ENCODE measurements around the gene TBXT.
"Not testable (repeated sequence)": the region's sequence is repeated elsewhere in the genome, so short reads cannot be mapped to it uniquely, and the experiment has no call there.

The TBXT gene

GRCh38 chr6:166162599-166163342 is 4.9 kb downstream of the TBXT start:
- Histone ChIP-seq H3K27me3 (no peaks in the 10 kb centered on the region), H3K4me2 (no peak overlapping the region), H3K4me1 (no peaks in the 10 kb centered on the region), H4K20me1 (no peaks in the 10 kb centered on the region), H3K9me3 (peaks cover 17% of the 10 kb centered on the region), H3K27ac (no peak overlapping the region), H3K4me3 (no peak overlapping the region), H3K9ac (no peak overlapping the region), H3K36me3 (no peaks in the 10 kb centered on the region)
- TF ChIP-seq Cebpa-rat (IDR thresholded peaks at IDR 0.05): no peak

GRCh38 chr6:166157930-166158617 is 9.6 kb downstream of the TBXT start:
- no peak for TF ChIP-seq Cebpa-rat (IDR thresholded peaks at IDR 0.05)
- H4K20me1 ChIP-seq: no peaks in the 10 kb centered on the region
- H3K27me3 ChIP-seq: no peaks in the 10 kb centered on the region
- H3K4me3 ChIP-seq: no peak overlapping the region
- H3K9me3 ChIP-seq: no peaks in the 10 kb centered on the region
- H3K4me1 ChIP-seq: no peaks in the 10 kb centered on the region
- no peak overlapping the region for H3K27ac ChIP-seq
- H3K9ac ChIP-seq: no peak overlapping the region
- H3K4me2 ChIP-seq: no peak overlapping the region
- H3K36me3 ChIP-seq: no peaks in the 10 kb centered on the region

DNA sequence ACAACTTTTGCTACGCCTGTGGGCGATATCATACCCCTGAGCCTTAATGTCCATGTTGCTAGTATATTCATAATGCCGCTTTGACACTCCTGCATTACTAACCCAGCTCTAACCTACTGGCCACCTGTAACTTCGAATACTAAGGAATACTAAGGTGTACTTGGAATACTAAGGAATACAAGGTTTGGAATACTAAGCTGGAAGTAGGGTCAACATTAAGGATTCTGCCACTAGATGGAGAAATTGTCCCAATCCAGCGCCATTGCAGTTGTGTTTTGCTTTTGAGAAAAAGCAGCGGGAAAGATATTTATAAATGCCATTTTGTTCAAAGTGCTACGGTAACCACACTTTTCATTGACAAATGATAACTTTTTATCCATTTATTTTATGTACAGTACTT is 10.7 kb downstream of the TBXT start:
- H3K27ac ChIP-seq: no peak overlapping the region
- no peak for TF ChIP-seq Cebpa-rat (IDR thresholded peaks at IDR 0.05)
- no peak overlapping the region for H3K4me3 ChIP-seq
- H4K20me1 ChIP-seq: no peaks in the 10 kb centered on the region
- H3K4me2 ChIP-seq: no peak overlapping the region
- no peaks in the 10 kb centered on the region for H3K9me3 ChIP-seq
- H3K36me3 ChIP-seq: no peaks in the 10 kb centered on the region
- H3K4me1 ChIP-seq: no peaks in the 10 kb centered on the region
- no peaks in the 10 kb centered on the region for H3K27me3 ChIP-seq
- H3K9ac ChIP-seq: no peak overlapping the region

DNA sequence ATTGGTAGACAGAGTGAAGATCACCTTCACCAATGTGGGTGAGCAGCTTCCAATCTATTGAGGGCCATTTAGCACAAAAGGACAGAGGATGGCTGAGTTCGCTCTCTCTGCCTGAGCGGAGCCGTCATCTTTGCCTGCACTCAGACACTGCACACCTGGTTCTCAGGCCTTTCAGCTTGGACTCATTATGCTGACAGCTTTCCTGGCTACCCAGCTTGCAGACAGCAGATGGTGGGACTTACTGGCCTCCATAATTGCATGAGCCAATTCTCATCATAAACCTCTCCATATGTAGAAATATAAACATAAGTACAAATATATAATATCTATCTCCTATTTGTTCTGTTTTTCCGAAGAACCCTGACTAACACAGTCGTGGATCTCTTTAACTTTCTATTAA is 13.7 kb downstream of the TBXT start:
- H4K20me1 ChIP-seq: no peaks in the 10 kb centered on the region
- H3K27me3 ChIP-seq: no peaks in the 10 kb centered on the region
- H3K4me1 ChIP-seq: no peaks in the 10 kb centered on the region
- H3K4me3 ChIP-seq: no peak overlapping the region
- no peak overlapping the region for H3K4me2 ChIP-seq
- H3K9ac ChIP-seq: no peak overlapping the region
- TF ChIP-seq Cebpa-rat (IDR thresholded peaks at IDR 0.05): no peak
- H3K36me3 ChIP-seq: no peaks in the 10 kb centered on the region
- H3K9me3 ChIP-seq: peaks cover 22% of the 10 kb centered on the region
- no peak overlapping the region for H3K27ac ChIP-seq

- Histone ChIP-seq H3K4me3 (no peak overlapping the region), H3K4me2 (no peak overlapping the region), H3K9me3 (peaks cover 33% of the 10 kb centered on the region), H3K36me3 (no peaks in the 10 kb centered on the region), H4K20me1 (no peaks in the 10 kb centered on the region), H3K27me3 (no peaks in the 10 kb centered on the region), H3K4me1 (no peaks in the 10 kb centered on the region), H3K27ac (no peak overlapping the region), H3K9ac (no peak overlapping the region)
- no peak for TF ChIP-seq Cebpa-rat (IDR thresholded peaks at IDR 0.05)
Measured at GRCh38 chr6:166152660-166153059, 15.0 kb downstream of the TBXT start.

- Histone ChIP-seq H3K9me3 (peaks cover 33% of the 10 kb centered on the region), H3K27ac (no peak overlapping the region), H3K36me3 (no peaks in the 10 kb centered on the region), H3K9ac (no peak overlapping the region), H3K4me1 (no peaks in the 10 kb centered on the region), H4K20me1 (no peaks in the 10 kb centered on the region), H3K27me3 (no peaks in the 10 kb centered on the region), H3K4me3 (no peak overlapping the region), H3K4me2 (no peak overlapping the region)
- TF ChIP-seq Cebpa-rat (IDR thresholded peaks at IDR 0.05): no peak
Measured at GRCh38 chr6:166151798-166152197, 15.9 kb downstream of the TBXT start.

DNA sequence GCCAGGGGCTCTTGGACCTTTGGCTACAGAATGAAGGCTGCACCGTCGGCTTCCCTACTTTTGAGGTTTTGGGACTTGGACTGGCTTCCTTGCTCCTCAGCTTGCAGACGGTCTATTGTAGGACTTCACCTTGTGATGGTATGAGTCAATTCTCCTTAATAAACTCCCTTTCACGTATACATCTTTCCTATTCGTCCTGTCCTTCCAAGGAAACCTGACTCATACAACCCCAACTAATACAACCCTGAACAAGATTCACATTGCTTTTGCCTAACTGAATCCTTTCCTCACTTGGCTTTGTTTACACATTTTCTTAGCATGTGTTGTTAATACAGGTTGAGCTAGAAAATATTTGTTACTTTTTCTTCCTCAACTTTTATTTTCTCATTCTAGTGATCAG is 21.9 kb downstream of the TBXT start:
- Histone ChIP-seq H3K27me3 (no peaks in the 10 kb centered on the region), H3K9ac (no peak overlapping the region), H3K36me3 (no peaks in the 10 kb centered on the region)

DNA sequence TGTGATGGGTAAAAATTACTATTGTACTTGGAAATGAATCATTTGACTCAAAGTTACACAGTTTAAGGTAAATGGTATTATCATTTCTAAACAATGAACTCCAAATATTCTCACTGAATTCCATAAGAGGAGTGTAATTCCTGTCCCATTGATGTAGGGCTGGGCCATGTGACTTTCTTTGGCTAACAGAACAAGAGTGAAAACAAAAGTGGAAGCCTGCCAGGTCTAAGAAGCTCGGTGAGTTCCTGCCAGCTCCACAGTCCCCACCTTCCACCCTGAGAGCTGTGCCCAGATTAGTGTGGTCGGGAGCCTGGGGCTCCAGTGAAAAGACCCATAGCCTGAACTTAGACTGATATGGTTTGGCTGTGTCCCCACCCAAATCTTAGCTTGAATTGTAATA is 24.6 kb downstream of the TBXT start:
- Histone ChIP-seq H3K27me3 (no peaks in the 10 kb centered on the region), H3K4me2 (no peak overlapping the region), H3K9ac (no peak overlapping the region), H4K20me1 (no peaks in the 10 kb centered on the region), H3K4me1 (no peaks in the 10 kb centered on the region), H3K36me3 (no peaks in the 10 kb centered on the region), H3K4me3 (no peak overlapping the region), H3K9me3 (peaks cover 1% of the 10 kb centered on the region; the same call in 1 of the 2 replicates), H3K27ac (no peak overlapping the region)
- TF ChIP-seq Cebpa-rat (IDR thresholded peaks at IDR 0.05): no peak

More for the DNA sequence above, 21.9 kb downstream of the TBXT start:
- no peaks in the 10 kb centered on the region for H3K4me1 ChIP-seq
- no peak overlapping the region for H3K4me3 ChIP-seq
- no peak for TF ChIP-seq Cebpa-rat (IDR thresholded peaks at IDR 0.05)
- peaks cover 29% of the 10 kb centered on the region for H3K9me3 ChIP-seq
- H3K27ac ChIP-seq: no peak overlapping the region
- H4K20me1 ChIP-seq: no peaks in the 10 kb centered on the region
- H3K4me2 ChIP-seq: no peak overlapping the region

DNA sequence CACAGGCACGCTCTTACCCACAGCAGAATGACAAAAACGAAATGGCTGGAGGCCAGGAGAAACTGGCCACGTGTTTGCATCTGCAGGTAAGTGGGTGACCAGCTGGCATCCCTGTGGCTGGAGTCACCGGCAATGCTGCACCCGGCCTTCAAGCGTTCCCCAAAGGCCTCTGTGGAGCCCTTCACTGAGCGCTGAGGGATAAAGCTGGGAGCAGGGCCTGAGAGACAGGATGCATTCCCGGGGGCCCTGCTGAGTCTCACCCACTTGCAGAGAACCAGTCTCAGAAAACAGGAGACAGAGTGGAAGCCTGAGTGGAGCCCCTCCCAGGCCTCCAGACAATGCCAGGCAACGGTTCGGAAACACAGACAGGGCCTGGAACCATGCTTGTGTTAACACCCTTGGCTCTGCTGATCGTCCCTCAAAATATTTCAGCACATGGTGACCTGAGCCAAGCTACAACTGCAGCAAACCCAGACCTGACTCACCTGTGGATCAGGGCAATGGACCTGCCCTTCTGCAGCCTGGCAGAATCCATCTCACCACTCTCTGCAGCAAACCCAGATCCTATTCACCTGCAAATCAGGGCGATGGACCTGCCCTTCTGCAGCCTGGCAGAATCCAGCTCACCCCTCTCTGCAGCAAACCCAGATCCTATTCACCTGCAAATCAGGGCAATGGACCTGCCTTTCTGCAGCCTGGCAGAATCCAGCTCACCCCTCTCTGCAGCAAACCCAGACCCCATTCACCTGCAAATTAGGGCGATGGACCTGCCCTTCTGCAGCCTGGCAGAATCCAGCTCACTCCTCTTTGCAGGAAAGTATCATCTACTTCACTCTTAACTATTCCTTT is 39.8 kb downstream of the TBXT start:
- Histone ChIP-seq H3K9me3 (no peaks in the 10 kb centered on the region), H3K4me1 (no peaks in the 10 kb centered on the region), H3K27ac (no peak overlapping the region), H3K27me3 (no peaks in the 10 kb centered on the region), H3K4me2 (no peak overlapping the region), H3K4me3 (no peak overlapping the region), H4K20me1 (no peaks in the 10 kb centered on the region), H3K9ac (no peak overlapping the region), H3K36me3 (no peaks in the 10 kb centered on the region)
- TF ChIP-seq Cebpa-rat (IDR thresholded peaks at IDR 0.05): no peak

- H3K27me3 ChIP-seq, H4K20me1 ChIP-seq, H3K4me3 ChIP-seq, H3K9ac ChIP-seq, H3K4me1 ChIP-seq, H3K4me2 ChIP-seq, H3K36me3 ChIP-seq, H3K27ac ChIP-seq, H3K9me3 ChIP-seq: not testable (repeated sequence)
Measured at GRCh38 chr6:166123115-166123514, 44.5 kb downstream of the TBXT start.
